ENCODE results near the gene C11orf24. TPM values are rescaled to one million over a fixed set of nuclear protein-coding genes. Genes with fewer than 3 reads are reported as not detected.
"Not testable (repeated sequence)": the region's sequence is repeated elsewhere in the genome, so short reads cannot be mapped to it uniquely, and the experiment has no call there.

The C11orf24 gene
- total RNA-seq, 1 donor: 4.4 TPM

DNA sequence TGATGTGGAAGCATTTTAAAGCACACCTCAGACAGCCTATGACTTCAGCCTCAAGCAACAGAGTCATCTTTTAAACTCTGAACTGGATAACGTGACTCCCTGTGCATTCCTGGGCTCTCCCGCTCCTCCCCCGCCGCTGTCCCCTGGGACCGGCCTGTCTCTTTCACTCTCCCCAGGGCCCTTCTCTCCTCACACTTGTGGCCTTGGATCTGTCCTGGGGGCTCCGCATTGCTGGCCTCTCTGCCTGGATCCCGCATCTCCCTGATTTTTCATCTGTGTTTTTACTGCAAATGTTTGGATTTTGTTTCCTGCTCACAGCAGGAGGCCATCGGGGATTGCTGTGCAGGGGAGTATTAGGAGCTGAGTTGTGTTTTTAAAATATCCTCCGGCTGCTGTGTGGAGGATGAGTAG, 15.4 kb downstream of the C11orf24 start:
- no peaks in the 10 kb centered on the region for H3K9me3 ChIP-seq (ENCODE audit: low read depth, low read length)
- no peaks in the 10 kb centered on the region for H3K27me3 ChIP-seq (ENCODE audit: insufficient read depth, low read length)
- peaks cover 5% of the 10 kb centered on the region for H3K4me1 ChIP-seq (ENCODE audit: insufficient read depth, low read length)
- H3K4me3 ChIP-seq (ENCODE audit: low read length): no peak overlapping the region

DNA sequence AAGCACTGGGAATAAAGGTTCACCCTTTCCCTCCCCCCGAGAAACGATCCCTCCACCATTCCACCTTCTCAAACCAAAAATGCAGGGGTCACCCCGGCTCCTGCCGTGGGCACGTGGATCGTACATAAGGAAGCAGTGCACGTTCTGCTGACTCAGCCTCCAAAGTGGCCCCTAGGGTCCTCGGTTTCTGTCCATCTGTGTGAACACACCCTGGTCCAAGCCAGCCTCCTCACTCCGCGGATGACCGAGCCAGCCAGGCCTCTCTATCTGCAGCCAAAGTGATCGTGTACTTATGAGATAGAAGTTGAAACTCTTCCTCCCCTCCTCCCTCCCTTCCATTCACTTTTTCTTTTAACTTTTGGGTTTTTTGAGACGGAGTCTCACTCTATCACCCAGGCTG, 16.2 kb downstream of the C11orf24 start:
- H3K4me3 ChIP-seq (ENCODE audit: low read length): no peak overlapping the region
- H3K4me1 ChIP-seq (ENCODE audit: insufficient read depth, low read length): peaks cover 5% of the 10 kb centered on the region
- no peaks in the 10 kb centered on the region for H3K27me3 ChIP-seq (ENCODE audit: insufficient read depth, low read length)
- H3K9me3 ChIP-seq (ENCODE audit: low read depth, low read length): no peaks in the 10 kb centered on the region

DNA sequence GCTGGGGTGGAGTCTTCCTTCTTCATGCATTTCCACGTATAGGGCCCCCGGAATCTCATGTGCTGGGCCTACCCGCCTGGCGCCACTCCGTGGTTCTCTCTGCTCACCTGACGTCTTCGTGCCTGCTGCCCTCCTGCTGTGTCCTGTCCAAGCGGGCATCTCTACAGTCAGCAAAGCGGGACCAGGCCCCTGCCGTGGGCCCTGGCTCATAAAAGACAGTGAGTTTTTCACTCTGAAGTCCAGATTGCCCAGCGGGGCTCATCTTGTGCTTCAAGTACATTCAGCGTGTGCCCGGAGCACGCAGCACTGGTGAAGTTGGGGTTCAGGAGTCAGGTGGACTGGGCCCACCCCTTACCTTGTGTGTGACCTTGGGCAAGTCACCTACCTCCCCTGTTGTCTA, 17.4 kb downstream of the C11orf24 start:
- no peaks in the 10 kb centered on the region for H3K9me3 ChIP-seq (ENCODE audit: low read depth, low read length)
- H3K4me3 ChIP-seq (ENCODE audit: low read length): no peak overlapping the region
- H3K27me3 ChIP-seq (ENCODE audit: insufficient read depth, low read length): no peaks in the 10 kb centered on the region
- H3K4me1 ChIP-seq (ENCODE audit: insufficient read depth, low read length): peaks cover 5% of the 10 kb centered on the region

DNA sequence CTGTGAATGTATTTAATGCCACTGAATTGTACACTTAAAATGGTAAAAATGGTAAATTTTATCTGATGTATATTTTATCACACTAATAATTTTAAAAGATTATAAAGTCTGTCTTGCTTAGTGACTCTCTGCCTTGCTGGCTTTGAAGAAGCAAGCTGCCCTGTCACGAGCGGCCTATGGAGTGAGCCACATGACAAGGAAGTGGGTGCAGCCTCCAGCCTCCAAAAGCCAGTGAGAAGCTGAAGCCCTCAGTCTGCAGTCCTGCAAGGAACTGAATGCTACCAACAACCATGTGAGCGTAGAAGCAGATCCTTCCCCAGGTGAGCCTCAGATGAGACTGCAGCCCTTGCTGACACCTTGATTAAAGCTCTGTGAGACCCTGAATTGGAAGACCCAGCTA, 20.0 kb downstream of the C11orf24 start:
- no peaks in the 10 kb centered on the region for H3K4me1 ChIP-seq (ENCODE audit: insufficient read depth, low read length)
- H3K9me3 ChIP-seq (ENCODE audit: low read depth, low read length): no peaks in the 10 kb centered on the region
- no peaks in the 10 kb centered on the region for H3K27me3 ChIP-seq (ENCODE audit: insufficient read depth, low read length)
- H3K4me3 ChIP-seq (ENCODE audit: low read length): no peak overlapping the region

DNA sequence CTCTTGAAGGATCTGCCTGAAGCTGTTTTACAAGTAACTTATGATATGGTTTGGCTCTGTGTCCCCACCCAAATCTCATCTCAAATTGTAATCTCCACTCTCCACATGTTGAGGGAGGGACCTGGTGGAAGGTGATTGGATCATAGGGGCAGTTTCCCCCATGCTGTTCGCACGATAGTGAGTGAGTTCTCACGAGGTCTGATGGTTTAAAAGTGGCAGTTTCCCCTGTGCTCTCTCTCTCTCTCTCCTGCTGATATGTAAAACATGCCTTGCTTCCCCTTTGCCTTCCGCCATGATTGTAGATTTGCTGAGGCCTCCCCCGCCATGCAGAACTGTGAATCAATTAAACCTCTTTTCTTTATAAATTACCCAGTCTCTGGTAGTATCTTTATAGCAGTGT, 26.9 kb downstream of the C11orf24 start:
- H3K9me3 ChIP-seq (ENCODE audit: low read depth, low read length); H3K4me1 ChIP-seq (ENCODE audit: insufficient read depth, low read length); H3K4me3 ChIP-seq (ENCODE audit: low read length); H3K27me3 ChIP-seq (ENCODE audit: insufficient read depth, low read length): not testable (repeated sequence)

DNA sequence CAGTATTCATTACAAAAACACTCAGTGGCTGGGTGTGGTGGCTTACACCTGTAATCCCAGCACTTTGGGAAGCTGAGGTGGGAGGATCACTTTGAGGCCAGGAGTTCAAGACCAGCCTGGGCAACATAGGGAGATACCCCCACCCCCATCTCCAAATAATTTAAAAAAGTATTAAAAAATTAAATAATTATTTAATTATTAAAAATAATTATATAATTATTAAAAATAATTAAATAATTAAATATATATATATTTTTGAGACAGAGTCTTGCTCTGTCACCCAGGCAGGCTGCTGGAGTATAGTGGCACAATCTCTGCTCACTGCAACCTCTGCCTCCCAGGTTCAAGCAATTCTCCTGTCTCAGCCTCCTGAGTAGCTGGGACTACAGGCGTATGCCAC, 27.9 kb downstream of the C11orf24 start:
- not testable (repeated sequence) for H3K4me3 ChIP-seq (ENCODE audit: low read length); H3K9me3 ChIP-seq (ENCODE audit: low read depth, low read length); H3K27me3 ChIP-seq (ENCODE audit: insufficient read depth, low read length); H3K4me1 ChIP-seq (ENCODE audit: insufficient read depth, low read length)

DNA sequence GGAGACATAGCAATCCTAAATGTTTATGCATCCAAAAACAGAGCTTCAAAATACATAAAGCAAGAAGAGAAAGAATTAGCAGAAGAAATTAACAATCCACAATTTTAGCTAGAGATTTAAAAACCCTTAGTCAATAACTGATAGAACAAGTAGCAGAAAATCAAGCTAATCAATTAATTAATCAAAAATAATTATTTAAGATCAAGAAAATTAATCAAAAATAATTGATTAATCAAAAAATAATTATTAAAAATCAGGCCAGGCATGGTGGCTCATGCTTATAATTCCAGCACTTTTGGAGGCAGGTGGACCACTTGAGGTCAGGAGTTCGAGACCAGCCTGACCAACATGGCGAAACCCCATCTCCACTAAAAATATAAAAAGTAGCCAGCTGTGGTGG, 29.2 kb downstream of the C11orf24 start:
- H3K4me1 ChIP-seq (ENCODE audit: insufficient read depth, low read length): no peaks in the 10 kb centered on the region
- no peak overlapping the region for H3K4me3 ChIP-seq (ENCODE audit: low read length)
- no peaks in the 10 kb centered on the region for H3K27me3 ChIP-seq (ENCODE audit: insufficient read depth, low read length)
- H3K9me3 ChIP-seq (ENCODE audit: low read depth, low read length): no peaks in the 10 kb centered on the region

DNA sequence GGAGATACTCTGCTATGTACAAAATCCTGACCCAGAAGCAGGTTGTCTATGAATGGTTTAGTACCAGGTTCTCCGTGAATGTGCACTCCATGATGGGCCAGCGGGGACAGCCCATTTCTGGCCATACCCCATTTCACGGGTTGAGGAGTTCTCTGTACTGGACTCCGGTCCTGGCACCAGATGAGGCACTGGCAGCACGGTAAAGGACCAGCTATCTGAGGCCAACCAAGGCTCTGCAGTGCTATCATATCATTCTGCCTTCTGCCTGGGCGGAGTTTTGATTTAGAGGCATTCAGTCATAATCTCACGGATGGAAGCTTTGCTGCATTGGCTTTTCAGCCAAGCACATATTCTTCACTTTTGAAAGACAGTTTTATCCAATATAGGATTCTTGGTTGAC, 40.2 kb downstream of the C11orf24 start:
- Histone ChIP-seq H3K4me3 (ENCODE audit: low read length) (no peak overlapping the region), H3K4me1 (ENCODE audit: insufficient read depth, low read length) (no peaks in the 10 kb centered on the region), H3K9me3 (ENCODE audit: low read depth, low read length) (peaks cover 14% of the 10 kb centered on the region), H3K27me3 (ENCODE audit: insufficient read depth, low read length) (peaks cover 2% of the 10 kb centered on the region)

DNA sequence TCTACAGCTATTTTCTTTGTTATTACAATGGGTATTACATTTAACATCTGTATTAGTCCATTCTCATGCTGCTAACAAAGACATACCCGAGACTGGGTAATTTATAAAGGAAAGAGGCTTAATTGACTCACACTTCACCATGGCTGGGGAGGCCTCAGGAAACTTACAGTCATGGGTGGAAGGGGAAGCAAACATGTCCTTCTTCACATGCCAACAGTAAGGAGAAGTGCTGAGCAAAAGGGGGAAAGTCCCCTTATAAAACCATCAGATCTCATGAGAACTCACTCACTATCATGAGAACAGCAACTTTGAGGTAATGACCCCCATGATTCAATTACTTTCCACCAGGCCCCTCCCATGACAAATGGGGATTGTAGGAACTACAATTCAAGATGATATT, 42.2 kb downstream of the C11orf24 start:
- Histone ChIP-seq H3K9me3 (ENCODE audit: low read depth, low read length) (peaks cover 14% of the 10 kb centered on the region), H3K4me1 (ENCODE audit: insufficient read depth, low read length) (no peaks in the 10 kb centered on the region), H3K27me3 (ENCODE audit: insufficient read depth, low read length) (peaks cover 2% of the 10 kb centered on the region), H3K4me3 (ENCODE audit: low read length) (no peak overlapping the region)

DNA sequence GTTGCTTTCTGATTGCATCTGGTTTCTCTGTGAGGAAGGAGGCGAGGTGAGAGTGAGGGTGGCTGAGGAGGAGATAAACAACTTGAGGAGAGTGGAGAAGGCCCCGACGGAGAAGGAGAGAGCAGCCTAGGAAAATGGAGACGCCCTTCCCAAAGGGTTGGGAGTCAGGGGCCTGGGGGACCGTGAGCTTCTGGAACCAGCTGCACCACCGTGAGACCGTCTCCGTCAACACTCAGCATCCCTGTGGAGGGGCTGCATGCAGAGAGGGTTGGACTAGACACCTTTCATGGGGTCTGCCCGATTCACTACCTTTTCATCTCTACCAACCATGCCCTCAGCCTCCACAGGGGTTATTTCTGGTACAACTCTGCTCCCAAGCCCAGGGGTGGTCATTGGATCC, 45.4 kb downstream of the C11orf24 start:
- Histone ChIP-seq H3K4me1 (ENCODE audit: insufficient read depth, low read length) (no peaks in the 10 kb centered on the region), H3K27me3 (ENCODE audit: insufficient read depth, low read length) (no peaks in the 10 kb centered on the region), H3K4me3 (ENCODE audit: low read length) (no peak overlapping the region)

DNA sequence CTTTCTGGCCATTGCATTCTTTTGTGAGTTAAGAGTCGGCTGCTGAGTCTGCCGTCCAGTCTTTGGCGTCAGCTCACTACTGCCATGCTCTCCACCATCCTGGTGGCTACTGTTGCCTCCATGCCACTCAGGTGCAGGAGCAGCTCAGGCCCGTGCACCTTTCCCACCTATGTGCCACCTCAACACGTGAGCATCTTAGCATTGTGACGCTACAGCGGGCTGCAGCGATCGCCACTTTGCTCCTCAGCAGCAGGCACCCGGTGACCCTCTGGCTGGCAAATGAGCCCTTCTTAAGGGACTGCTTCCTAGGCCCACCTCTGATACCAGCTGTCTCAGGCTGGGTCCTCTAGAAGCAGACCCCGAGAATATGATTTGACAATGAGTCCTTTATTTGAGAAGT, 47.2 kb downstream of the C11orf24 start:
- H3K9me3 ChIP-seq (ENCODE audit: low read depth, low read length): peaks cover 10% of the 10 kb centered on the region
- no peaks in the 10 kb centered on the region for H3K4me1 ChIP-seq (ENCODE audit: insufficient read depth, low read length)
- H3K4me3 ChIP-seq (ENCODE audit: low read length): no peak overlapping the region
- no peaks in the 10 kb centered on the region for H3K27me3 ChIP-seq (ENCODE audit: insufficient read depth, low read length)

More for the DNA sequence above, 45.4 kb downstream of the C11orf24 start:
- H3K9me3 ChIP-seq (ENCODE audit: low read depth, low read length): peaks cover 14% of the 10 kb centered on the region

DNA sequence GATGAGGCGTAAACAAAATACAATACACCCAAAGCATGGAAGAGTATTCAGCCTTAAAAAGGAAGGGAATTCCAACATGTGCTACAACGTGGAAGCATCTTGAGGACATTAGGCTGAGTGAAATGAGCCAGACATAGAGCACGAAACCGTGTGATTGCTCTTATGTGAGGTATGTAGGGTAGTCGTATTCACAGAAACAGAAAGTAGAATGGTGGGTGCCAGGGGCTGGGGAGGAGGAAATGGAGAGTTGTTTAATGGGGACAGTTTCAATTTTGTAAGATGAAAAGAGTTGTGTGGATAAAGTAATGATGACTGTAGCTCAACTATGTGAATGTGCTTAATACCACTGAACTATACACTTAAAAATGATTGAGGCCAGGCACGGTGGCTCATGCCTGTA, 48.5 kb downstream of the C11orf24 start:
- no peaks in the 10 kb centered on the region for H3K4me1 ChIP-seq (ENCODE audit: insufficient read depth, low read length)
- no peaks in the 10 kb centered on the region for H3K9me3 ChIP-seq (ENCODE audit: low read depth, low read length)
- no peak overlapping the region for H3K4me3 ChIP-seq (ENCODE audit: low read length)
- H3K27me3 ChIP-seq (ENCODE audit: insufficient read depth, low read length): no peaks in the 10 kb centered on the region

DNA sequence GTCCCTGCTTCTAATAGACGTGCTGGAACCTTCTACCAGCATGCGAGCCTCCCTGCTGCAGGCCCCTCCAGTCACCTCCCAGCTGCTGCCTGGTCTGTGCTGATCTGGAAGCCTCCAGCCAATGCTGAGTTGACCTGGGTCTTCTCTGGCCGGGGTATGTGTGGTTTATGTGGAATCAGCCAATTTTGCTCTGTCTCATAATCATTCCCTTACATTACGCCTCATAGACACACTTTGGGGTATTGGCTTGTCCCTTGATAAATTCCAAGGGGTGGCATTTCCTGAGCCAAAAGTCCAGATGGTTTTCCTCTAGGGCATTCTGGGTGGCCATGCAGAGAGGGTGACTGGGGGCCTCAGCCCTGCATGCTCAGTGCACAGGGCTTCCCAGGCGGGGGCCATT, 50.4 kb downstream of the C11orf24 start:
- Histone ChIP-seq H3K9me3 (ENCODE audit: low read depth, low read length) (no peaks in the 10 kb centered on the region), H3K27me3 (ENCODE audit: insufficient read depth, low read length) (no peaks in the 10 kb centered on the region), H3K4me3 (ENCODE audit: low read length) (no peak overlapping the region), H3K4me1 (ENCODE audit: insufficient read depth, low read length) (no peaks in the 10 kb centered on the region)

DNA sequence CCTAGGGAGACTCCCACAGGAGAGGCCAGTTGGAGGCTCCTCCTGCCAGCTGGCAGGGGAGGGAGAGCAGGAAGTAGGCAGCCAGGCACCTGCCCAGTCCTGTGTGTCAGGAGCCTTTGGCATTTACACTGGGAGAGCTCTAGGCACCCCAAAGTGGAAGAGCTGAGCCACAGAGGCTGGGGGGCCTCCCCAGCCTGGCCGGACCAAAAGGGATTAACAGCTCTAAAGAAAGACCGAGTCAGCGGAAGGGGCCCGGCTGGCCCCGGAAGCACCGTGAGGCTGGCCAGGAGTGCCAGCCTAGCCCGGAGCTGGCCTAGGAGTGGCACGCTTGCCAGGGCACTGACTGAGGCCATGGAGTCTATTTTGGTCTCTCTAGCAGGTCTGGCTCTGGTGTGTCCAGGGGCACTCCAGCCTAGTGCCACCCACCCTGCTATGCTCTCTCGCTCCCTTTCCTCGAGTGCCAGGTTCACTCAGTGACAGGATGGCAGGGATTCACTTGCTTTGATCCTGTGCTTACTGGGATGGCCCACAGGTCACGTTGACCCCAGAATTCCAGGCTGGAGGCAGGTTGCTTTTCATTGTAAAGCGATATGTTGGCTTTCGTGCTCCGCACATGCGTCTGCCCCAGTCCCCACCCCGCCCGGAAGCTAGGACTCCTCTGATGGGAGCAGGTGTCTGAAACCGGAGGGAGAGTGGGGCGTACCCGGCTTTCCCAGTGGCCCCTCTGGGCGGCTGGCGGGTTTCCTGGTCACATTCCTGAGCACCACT, 55.4 kb downstream of the C11orf24 start:
- no peak overlapping the region for H3K4me3 ChIP-seq (ENCODE audit: low read length)
- H3K4me1 ChIP-seq (ENCODE audit: insufficient read depth, low read length): peaks cover 22% of the 10 kb centered on the region
- no peaks in the 10 kb centered on the region for H3K27me3 ChIP-seq (ENCODE audit: insufficient read depth, low read length)
- no peaks in the 10 kb centered on the region for H3K9me3 ChIP-seq (ENCODE audit: low read depth, low read length)

DNA sequence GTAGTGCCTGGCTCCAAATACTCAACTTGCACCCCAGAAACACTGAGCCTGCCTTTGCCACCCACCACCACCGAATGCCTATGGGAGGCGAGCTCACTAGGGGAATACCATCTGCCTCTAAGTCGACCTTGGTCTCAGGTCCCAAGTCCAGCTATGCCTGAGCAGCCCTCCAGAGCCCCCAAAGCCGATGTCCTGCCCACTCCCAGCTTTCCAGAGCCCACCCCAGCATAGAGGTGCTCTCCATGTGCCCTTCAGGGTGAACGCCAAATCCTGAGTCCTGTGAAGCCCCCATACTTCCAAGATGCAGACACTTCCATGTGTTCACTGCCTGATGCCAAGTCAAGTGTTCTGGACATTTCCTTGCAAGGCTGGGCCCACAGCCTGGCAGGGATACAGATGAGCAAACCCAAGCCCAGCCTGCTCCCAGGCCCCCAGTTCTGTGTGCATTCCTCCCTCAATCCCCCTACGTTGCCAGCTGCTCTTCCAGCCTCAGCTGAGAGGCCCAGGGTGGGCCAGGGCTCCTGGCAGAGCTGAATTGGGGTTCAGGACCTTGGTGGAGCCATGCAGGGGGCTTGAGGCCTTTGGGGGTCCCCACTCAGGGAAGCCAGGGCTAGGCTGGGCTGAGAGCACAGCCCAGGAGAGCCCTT, 56.1 kb downstream of the C11orf24 start:
- Histone ChIP-seq H3K4me3 (ENCODE audit: low read length) (no peak overlapping the region), H3K27me3 (ENCODE audit: insufficient read depth, low read length) (no peaks in the 10 kb centered on the region), H3K9me3 (ENCODE audit: low read depth, low read length) (no peaks in the 10 kb centered on the region), H3K4me1 (ENCODE audit: insufficient read depth, low read length) (peaks cover 29% of the 10 kb centered on the region)

DNA sequence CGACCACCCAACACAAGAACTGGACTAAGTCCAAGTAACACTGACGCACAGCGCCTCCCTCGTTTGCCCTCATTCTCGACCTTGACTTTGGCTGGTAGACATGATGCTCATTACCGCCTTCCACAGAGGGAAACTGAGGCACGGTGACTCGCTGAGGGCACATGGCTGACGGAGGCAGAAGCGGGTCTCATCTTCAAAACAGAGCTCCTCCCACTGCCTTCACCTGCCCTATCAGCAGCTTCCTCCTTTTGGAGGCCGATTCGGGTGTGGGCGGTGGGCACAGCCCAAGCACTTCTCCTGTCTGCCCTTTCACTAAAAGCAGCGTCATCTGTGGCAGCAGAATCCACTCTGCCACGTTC, 56.7 kb downstream of the C11orf24 start:
- Histone ChIP-seq H3K4me3 (ENCODE audit: low read length) (no peak overlapping the region), H3K4me1 (ENCODE audit: insufficient read depth, low read length) (peaks cover 35% of the 10 kb centered on the region), H3K9me3 (ENCODE audit: low read depth, low read length) (no peaks in the 10 kb centered on the region), H3K27me3 (ENCODE audit: insufficient read depth, low read length) (no peaks in the 10 kb centered on the region)
